ES-I3 (cell line): ENCODE measurements around the gene COL23A1.
A peak's percentile ranks its signal among the peaks of the same experiment; 100 is the strongest.
"Not testable (repeated sequence)": the region's sequence is repeated elsewhere in the genome, so short reads cannot be mapped to it uniquely, and the experiment has no call there.

Experiments used
- H3K36me3 ChIP-seq: 2 replicates; pipeline ENCODE4 v1.6.1; 2013; ENCODE audit warnings: mild to moderate bottlenecking, low read length, control low read depth, moderate library complexity; ENCODE audit not compliant: insufficient read depth
- H3K4me1 ChIP-seq: 2 replicates; pipeline ENCODE4 v1.6.1; 2013; ENCODE audit warnings: mild to moderate bottlenecking, control low read depth, low read length; ENCODE audit not compliant: insufficient read depth
- H3K9ac ChIP-seq: 2 replicates; pipeline ENCODE4 v1.6.1; 2013; ENCODE audit warnings: low read depth, mild to moderate bottlenecking, low read length, moderate library complexity
- H3K9me3 ChIP-seq: 2 replicates; pipeline ENCODE4 v1.6.1; 2013; ENCODE audit warnings: mild to moderate bottlenecking, low read length, moderate library complexity; ENCODE audit not compliant: control insufficient read depth, insufficient read depth

Gene COL23A1

DNA sequence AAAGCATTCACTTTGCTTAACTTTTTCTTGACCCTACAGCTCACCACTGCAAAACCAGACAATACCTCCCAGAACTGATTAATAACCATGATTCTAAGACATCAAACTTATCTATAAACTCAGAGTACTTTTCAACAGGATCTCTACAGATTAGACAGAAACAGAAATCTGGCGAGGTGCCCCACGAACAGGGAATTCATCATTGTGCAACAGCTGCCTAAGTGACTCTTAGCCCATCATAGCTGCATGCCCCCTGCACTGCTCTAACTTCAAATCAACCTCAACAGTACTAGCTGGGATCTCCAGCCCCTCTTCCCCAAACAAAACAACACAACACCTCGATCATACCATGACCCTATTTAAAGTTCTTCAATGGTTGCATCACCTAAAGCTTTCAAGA is 16.1 kb upstream of the COL23A1 start:
- Histone ChIP-seq H3K36me3 (peaks cover 8% of the 10 kb centered on the region), H3K9me3 (no peaks in the 10 kb centered on the region; the same call in 1 of the 2 replicates), H3K9ac (no peak overlapping the region), H3K4me1 (no peaks in the 10 kb centered on the region)

DNA sequence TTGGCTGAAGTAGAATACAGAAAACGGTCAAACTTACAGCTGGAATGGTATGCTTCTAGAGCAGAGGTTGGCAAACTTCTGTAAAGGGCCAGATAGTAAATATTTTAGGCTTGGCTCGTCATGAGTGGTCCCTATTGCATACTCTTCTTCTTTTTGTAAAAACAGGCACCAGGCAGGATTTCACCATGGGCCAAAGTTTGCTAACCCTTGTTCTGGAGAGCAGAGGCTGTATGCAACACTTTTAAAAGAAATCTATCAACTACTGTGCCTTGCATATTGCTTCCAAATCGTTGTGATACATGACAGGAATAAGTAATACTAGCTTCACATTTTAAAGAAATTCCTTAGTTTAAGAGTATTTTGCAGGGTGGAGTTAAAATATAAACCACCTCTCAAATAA is 15.6 kb upstream of the COL23A1 start:
- no peaks in the 10 kb centered on the region; the same call in 1 of the 2 replicates for H3K9me3 ChIP-seq
- H3K36me3 ChIP-seq = peaks cover 8% of the 10 kb centered on the region
- no peaks in the 10 kb centered on the region for H3K4me1 ChIP-seq
- no peak overlapping the region for H3K9ac ChIP-seq

DNA sequence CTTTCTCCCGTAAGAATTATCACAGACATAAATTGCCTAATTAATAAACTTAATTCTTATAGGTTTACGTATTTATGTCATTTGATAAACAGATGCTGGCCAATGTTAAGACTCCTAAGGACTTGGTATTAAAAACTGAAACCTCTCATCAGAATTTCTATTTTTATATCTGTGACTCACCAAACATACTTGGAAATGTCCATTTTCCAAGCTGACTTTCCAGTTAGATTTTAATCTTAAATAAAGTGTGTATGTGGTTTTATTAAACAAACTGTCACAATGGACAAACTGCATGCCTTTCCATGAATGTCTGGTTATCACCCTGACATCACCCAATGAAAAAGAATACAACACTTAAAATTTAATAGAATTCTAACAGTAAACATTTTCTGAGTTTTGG is 12.6 kb upstream of the COL23A1 start:
- H3K36me3 ChIP-seq = peaks cover 8% of the 10 kb centered on the region
- peaks cover 5% of the 10 kb centered on the region; the same call in 1 of the 2 replicates for H3K9me3 ChIP-seq
- no peak overlapping the region for H3K9ac ChIP-seq
- H3K4me1 ChIP-seq = no peaks in the 10 kb centered on the region

DNA sequence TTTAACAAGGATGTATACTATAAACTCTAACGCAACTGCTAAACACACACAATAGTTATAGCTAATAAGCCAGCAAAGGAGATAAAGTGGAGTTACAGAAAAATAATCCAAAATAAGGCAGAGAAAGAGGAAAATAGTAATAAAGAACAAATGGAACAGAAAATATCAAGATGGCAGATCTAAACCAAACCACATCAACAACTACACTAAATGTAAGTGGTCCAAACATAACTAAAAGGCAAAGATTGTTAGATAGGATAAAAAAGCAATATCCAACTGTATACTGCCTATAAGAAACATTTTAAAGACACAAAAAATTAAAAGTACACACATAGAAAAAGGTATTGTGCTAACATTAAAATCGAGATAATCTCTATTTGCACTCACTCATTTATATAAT is 5.6 kb upstream of the COL23A1 start:
- Histone ChIP-seq H3K9ac (no peak overlapping the region), H3K9me3 (peaks cover 22% of the 10 kb centered on the region), H3K36me3 (no peaks in the 10 kb centered on the region), H3K4me1 (peaks cover 9% of the 10 kb centered on the region; the same call in 1 of the 2 replicates)

- H3K9me3 ChIP-seq = peaks cover 22% of the 10 kb centered on the region
- H3K36me3 ChIP-seq = no peaks in the 10 kb centered on the region
- H3K9ac ChIP-seq = no peak overlapping the region
- H3K4me1 ChIP-seq = peaks cover 9% of the 10 kb centered on the region; the same call in 1 of the 2 replicates
Measured at GRCh38 chr5:178595150-178595549, 5.0 kb upstream of the COL23A1 start.

DNA sequence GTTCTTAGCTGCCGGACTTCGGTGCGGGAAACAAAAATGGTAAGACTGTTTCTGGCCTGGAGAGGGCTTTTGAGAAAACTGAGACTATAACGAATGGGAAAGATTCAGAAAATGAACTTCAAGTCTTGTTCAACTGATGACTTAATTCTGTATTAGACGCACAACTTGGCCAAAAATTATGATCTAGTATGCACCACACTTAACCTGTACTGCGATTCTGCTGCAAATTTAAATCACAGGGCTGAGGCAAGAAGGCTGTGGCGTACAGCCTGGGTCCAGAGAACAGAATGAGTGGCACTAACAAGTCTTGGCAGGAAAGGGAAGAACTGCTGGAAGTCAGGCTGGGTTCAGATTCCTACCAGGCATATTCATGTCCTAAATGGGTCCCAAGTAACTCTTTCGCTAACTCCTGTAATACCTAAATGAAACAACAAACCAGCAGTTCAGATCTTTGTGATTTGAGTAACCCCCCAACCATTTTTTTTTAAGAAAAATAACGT is 781 bp upstream of the COL23A1 start:
- peaks cover 12% of the 10 kb centered on the region for H3K9me3 ChIP-seq
- peak overlapping the region; percentile 77; the same call in 1 of the 2 replicates for H3K9ac ChIP-seq
- H3K36me3 ChIP-seq = no peaks in the 10 kb centered on the region
- H3K4me1 ChIP-seq = peaks cover 16% of the 10 kb centered on the region; the same call in 1 of the 2 replicates

DNA sequence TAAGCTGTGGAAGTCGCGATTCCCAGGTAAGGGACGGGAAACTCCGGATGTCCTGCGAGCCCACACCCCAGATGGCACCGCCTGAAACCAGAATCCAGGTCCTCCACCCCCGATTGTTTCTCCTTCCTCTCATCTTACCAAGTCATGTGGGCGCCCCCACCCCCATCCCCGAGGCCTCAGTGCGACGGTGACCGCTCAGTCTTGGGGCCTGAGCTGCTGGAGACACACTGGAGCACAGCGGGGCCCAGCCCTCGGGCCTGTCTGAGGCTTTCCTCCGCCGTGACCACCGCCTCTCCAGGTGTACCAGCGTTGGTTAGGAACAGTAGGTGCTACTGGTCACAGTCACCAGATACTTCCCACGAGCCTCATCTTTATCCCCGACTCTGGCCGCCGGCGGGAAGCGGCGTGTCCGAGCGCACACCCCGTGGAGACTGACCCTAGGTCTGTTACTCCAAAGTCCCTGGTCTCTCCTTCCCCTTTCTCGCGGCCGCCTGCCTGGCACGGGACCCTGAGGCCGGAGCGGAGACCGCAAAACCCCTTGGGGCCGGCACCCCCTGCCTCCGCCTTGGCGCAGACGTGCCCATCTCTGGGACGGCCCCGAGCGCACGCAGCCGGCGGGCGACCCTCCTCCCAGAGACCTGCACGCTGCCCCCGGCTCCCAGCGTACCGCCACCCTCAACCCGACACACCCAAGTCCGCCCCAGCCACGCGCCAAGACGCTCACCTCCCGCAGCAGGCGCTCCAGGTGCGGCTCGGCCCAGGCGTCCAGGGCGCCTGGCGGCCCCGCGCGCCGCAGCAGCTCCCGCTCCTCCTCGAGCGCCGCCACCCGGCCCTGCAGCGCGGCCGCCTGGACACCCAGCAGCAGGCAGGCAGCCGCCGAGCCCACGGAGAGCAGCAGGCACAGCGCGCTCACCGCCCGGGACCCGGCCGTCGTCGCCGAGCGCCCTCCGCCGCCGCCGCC is 733 bp downstream of the COL23A1 start:
- peak overlapping the region; percentile 77 for H3K9ac ChIP-seq
- H3K9me3 ChIP-seq = peaks cover 3% of the 10 kb centered on the region

GRCh38 chr5:178588769-178589168 is 1.4 kb downstream of the COL23A1 start:
- H3K36me3 ChIP-seq = no peaks in the 10 kb centered on the region
- peak overlapping the region; percentile 77 for H3K9ac ChIP-seq
- no peaks in the 10 kb centered on the region; the same call in 1 of the 2 replicates for H3K9me3 ChIP-seq
- H3K4me1 ChIP-seq = peaks cover 16% of the 10 kb centered on the region; the same call in 1 of the 2 replicates

More for the DNA sequence above, 733 bp downstream of the COL23A1 start:
- Histone ChIP-seq H3K36me3 (no peaks in the 10 kb centered on the region), H3K4me1 (peaks cover 16% of the 10 kb centered on the region; the same call in 1 of the 2 replicates)

DNA sequence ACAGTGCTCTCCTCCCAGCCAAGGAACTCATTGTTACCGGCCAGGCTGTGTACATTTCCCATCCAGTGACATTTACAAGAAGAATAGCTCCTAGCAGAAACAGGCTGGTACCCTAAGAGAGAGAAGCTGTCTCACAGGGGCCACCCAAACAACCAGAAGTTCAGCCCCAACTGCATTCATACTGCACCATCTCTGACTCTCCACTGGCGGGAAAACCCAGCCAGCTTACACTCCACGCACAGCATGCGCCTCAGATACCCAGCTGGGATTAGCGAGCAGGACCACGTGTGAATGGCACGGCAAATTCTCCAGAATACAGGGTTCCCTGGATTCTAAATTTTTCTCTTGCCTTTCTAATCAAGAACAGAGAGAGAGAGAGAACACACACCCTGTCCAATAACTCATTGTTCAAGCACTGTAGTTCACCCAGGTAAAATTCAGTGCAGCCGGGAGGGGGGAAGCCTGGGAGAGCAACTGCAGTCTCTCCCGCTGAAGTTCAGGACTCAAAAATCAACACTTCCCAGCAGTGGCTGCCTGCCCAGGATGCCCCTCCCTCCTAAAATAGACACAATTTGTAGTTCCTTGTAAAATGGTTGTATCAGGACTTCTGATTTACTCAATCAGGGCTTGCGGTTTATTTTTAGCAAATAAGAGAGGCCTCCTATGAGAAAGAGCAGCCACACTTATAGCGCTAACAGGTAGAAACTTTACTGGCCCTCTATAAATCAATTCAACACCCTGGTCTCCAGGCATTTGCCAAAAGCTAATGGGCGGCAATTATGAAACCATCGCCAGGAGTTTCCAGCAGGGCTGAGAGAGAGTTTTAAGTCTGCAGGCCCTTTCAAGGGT is 2.2 kb downstream of the COL23A1 start:
- no peaks in the 10 kb centered on the region for H3K36me3 ChIP-seq

GRCh38 chr5:178586396-178586795 is 3.8 kb downstream of the COL23A1 start:
- Histone ChIP-seq H3K4me1 (peaks cover 13% of the 10 kb centered on the region; the same call in 1 of the 2 replicates), H3K36me3 (no peaks in the 10 kb centered on the region), H3K9ac (no peak overlapping the region), H3K9me3 (no peaks in the 10 kb centered on the region; the same call in 1 of the 2 replicates)

More for the DNA sequence above, 2.2 kb downstream of the COL23A1 start:
- peak overlapping the region; percentile 77 for H3K9ac ChIP-seq
- no peaks in the 10 kb centered on the region; the same call in 1 of the 2 replicates for H3K9me3 ChIP-seq
- peaks cover 16% of the 10 kb centered on the region; the same call in 1 of the 2 replicates for H3K4me1 ChIP-seq

- not testable (repeated sequence) for H3K9me3 ChIP-seq
Measured at GRCh38 chr5:178585421-178585820, 4.8 kb downstream of the COL23A1 start.

GRCh38 chr5:178583279-178583678 is 6.9 kb downstream of the COL23A1 start:
- peaks cover 2% of the 10 kb centered on the region; the same call in 1 of the 2 replicates for H3K4me1 ChIP-seq
- no peaks in the 10 kb centered on the region; the same call in 1 of the 2 replicates for H3K9me3 ChIP-seq
- no peaks in the 10 kb centered on the region for H3K36me3 ChIP-seq
- H3K9ac ChIP-seq = no peak overlapping the region

More at GRCh38 chr5:178585421-178585820, 4.8 kb downstream of the COL23A1 start:
- not testable (repeated sequence) for H3K9ac ChIP-seq, H3K36me3 ChIP-seq, H3K4me1 ChIP-seq

GRCh38 chr5:178582291-178582690 is 7.9 kb downstream of the COL23A1 start:
- Histone ChIP-seq H3K4me1 (peaks cover 4% of the 10 kb centered on the region), H3K36me3 (no peaks in the 10 kb centered on the region), H3K9ac (no peak overlapping the region), H3K9me3 (no peaks in the 10 kb centered on the region)

DNA sequence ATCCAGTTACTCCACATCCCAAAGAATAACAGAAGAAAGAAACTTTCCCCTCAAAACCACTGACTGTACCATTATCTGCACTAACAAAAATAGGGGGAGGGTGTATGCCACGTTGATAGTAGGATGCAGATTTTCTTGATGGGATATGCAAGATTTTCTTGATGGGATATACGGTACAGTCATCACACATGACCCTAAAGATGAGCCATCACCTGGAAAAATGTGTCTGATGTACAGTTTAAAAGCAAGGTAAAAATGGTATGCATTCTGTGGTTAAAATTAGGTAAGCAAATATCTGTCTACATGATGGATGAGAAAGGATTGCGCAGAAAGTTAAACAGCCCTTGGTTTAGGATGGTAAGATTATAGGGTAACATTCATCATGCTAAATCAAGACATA is 8.6 kb downstream of the COL23A1 start:
- Histone ChIP-seq H3K9me3 (no peaks in the 10 kb centered on the region), H3K4me1 (peaks cover 4% of the 10 kb centered on the region), H3K9ac (no peak overlapping the region), H3K36me3 (no peaks in the 10 kb centered on the region)
